ENCODE measurements around the gene FMC1. TPM values are rescaled to one million over a fixed set of nuclear protein-coding genes. Genes with fewer than 3 reads are reported as not detected.

Gene FMC1, protein sequence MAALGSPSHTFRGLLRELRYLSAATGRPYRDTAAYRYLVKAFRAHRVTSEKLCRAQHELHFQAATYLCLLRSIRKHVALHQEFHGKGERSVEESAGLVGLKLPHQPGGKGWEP
- 14.4 TPM for total RNA-seq

DNA sequence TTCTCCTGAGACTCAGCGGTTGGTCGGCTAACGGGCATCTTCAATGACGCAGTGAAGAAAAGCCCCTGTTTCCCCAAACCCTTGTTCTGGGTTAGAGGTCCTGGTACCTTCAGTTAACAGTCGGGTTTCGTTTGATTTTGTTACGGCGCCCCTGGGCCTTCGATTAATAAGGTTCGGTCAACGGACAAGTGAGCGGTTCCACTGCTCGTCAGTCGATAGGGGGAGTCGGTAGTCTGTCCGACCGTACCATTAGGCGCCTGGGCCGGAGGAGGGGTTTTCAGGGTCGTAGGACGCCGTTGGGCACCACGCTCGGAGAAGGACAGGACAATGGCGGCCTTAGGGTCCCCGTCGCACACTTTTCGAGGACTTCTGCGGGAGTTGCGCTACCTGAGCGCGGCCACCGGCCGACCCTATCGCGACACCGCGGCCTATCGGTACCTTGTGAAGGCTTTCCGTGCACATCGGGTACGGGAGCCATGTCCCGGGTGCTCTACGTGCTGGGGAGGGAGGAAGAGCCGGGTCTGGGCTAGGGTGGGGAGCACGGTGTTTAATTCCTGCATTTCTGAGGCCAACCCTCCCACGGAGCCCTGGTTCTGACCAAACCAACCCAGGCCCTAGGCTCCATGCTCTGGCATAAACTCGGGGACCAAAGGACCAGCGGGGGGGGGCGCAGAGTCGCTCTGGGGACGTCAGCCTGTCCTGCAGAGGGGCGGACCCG lies at the start of gene FMC1:
TSS of gene FMC1 (plus strand) at position 280 of the 718 bp plus-strand sequence. CDS start at position 328, 48 bp downstream.

DNA sequence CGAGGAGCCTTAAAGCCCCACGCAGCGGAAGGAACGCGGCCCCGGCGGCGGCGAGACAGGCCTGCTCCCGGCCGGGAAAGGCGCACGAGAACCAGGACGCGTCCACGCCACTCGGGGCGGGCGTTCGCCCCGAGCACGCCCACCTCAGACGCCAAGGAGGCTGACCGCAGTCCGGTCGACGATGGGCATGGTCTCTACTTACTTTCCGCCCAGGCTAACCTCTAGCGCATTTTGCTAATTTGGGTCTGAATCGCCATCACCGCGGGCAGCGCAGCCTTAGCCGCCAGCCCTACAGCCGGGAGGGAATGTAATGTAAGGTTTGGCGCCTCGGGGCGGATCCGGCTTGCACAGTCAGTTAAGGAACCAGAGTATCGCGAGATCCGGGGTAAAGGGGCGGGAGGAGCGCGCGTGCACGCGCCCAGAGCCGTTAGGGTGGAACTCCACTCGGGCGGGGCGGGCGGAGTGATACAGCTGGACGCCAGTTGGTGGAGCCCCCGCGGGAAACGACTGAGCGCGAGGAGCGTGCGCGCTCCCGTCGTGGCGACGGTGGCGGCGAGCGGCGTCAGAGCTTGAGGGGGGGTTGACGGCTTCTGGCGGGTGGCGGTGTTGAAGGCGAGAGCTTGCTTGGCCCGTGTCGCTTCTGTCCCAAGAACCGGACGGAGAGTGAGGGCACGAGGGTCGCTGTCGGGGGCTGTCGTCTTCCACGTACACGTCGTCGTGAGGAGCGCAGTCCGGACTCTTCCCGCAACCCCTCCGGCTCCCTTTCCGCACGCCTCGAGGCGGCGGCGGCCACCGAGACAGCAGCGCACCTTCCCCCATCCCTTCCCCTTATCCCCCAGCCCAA lies 18.5 kb downstream of the FMC1 start, which contains the start of gene LUC7L2:
TSS of gene LUC7L2 (plus strand) at position 529 of the 844 bp plus-strand sequence. CDS start 368 bp downstream, outside the sequence.

Small RNA genes lying within 50 kb of the gene (small RNA-seq; reads per million reads assigned to genes)
- gene RNU6-206P (ENCODE audit: low replicate concordance) = not detected

Other genes with a start within 250 kb of the FMC1 start
- gene ZC3HAV1, start 231.6 kb upstream of the FMC1 start, total RNA-seq = 31.6 TPM
- gene UBN2, start 110.1 kb upstream of the FMC1 start, total RNA-seq = 16.0 TPM
- gene LUC7L2, start 18.6 kb downstream of the FMC1 start, total RNA-seq = 60.2 TPM
- 5.5 TPM for gene KLRG2, start 142.3 kb downstream of the FMC1 start, total RNA-seq
- gene CLEC2L, start 182.3 kb downstream of the FMC1 start, total RNA-seq = 0.70 TPM

Measured in metanephros (tissue), 2 donors.